Body of pancreas (tissue), 4 donors: ENCODE measurements around the gene NCSTN. TPM values are rescaled to one million over a fixed set of nuclear protein-coding genes. Genes with fewer than 3 reads are reported as not detected.

Experiments used
- ATAC-seq: fragments of 150-250 bp; one replicate; pipeline ENCODE4 v1.9.1; 2016
- DNase-seq, 4 donors: peaks; one replicate each; pipeline ENCODE4 v3.0.0-alpha.2; 2019
- H3K27ac ChIP-seq, 4 donors: fragments of 200-600 bp; sonication (generic); 1 replicate in 3 of 4; 2 replicates in 1 of 4; pipeline versions ENCODE4 v1.5.1 to v1.6.1; 2016 to 2019; ENCODE audit warnings: mild to moderate bottlenecking in 1 of 4, mixed read lengths in 1 of 4, moderate library complexity in 1 of 4
- H3K27me3 ChIP-seq, 2 donors: fragments of 200-600 bp; sonication (generic); one replicate each; pipeline ENCODE4 v1.6.0; 2016; ENCODE audit warnings: mild to moderate bottlenecking in 1 of 2
- H3K36me3 ChIP-seq, 2 donors: fragments of 200-600 bp; sonication (generic); replicated peaks in 1 of 2; 2 replicates each; pipeline ENCODE4 v1.5.1; 2016; ENCODE audit warnings: low read depth in 2 of 2; ENCODE audit not compliant: insufficient read depth in 1 of 2
- H3K4me1 ChIP-seq: fragments of 200-600 bp; sonication (generic); one replicate; pipeline ENCODE4 v1.6.0; 2016
- H3K4me3 ChIP-seq, 2 donors: fragments of 200-600 bp; sonication (generic); 1 replicate in 1 of 2; 2 replicates in 1 of 2; pipeline ENCODE4 v1.5.1; 2016 to 2019
- H3K9me3 ChIP-seq, 3 donors: fragments of 200-600 bp; sonication (generic); 1 replicate in 2 of 3; 2 replicates in 1 of 3; pipeline ENCODE4 v1.5.1; 2016
- CTCF ChIP-seq, 7 experiments: fragments of 450-650 bp in 4 of 7; fragments of 200-600 bp in 3 of 7; sonication (generic) in 3 of 7; IDR thresholded peaks; one replicate each; pipeline ENCODE4 v1.5.1; 2016 to 2019; ENCODE audit warnings: antibody characterized with exemption in 7 of 7
- POLR2A ChIP-seq, 3 donors: fragments of 450-650 bp; IDR thresholded peaks; one replicate each; pipeline ENCODE4 v1.6.1; 2016; ENCODE audit warnings: antibody characterized with exemption in 3 of 3, mild to moderate bottlenecking in 2 of 3
- WGBS, 2 donors: methylation state at CpG; one replicate each; pipeline ENCODE4 v1.1.5; 2017; 5-methylcytosine and 5-hydroxymethylcytosine counted together
- intact Hi-C: fragments of 100-400 bp; cut with DNase I; formaldehyde crosslinking; loops from one replicate; pipeline ENCODE4 v1.15.1; 2023
- total RNA-seq, 2 donors: library from RNA; depleted of rRNA; stranded (reverse); fragments of >200 nt; gene quantifications; one replicate each; pipeline ENCODE4 v1.1.0, GENCODE V29; 2016

NCSTN gene
- 10 to 100 TPM; 30.7 to 39.2 TPM for total RNA-seq

- ATAC-seq, result peak; percentile 99
- peak within 1 kb of the TSS; percentile 75 to 96 for H3K4me3 ChIP-seq
- TF ChIP-seq POLR2A (IDR thresholded peaks at IDR 0.05) (peak; percentile 76 to 96 (median 95)), CTCF (IDR thresholded peaks at IDR 0.05) (peak in 1 of 7 experiments; percentile 10)
- H3K27me3 ChIP-seq, result no peaks in the 10 kb centered on the region
- H3K4me1 ChIP-seq, result peaks cover 41% of the 10 kb centered on the region
- DNase-seq, result peak; percentile 89 to 93 (median 92)
- 0% methylated on average over 55 to 58 of the region's 58 CpGs for WGBS, 2 donors
- intact Hi-C loops, result no loop called here
- no peaks in the 10 kb centered on the region for H3K9me3 ChIP-seq
- H3K27ac ChIP-seq, result peak within 1 kb of the TSS; percentile 72 to 90 (median 87)
- peaks cover 0 to 15% of the 10 kb centered on the region in 2 donors for H3K36me3 ChIP-seq
These were observed at the start of gene NCSTN, which contains the start of gene COPA for GRCh38 chr1:160342953-160343869. Gene NCSTN (plus strand): TSS chr1:160343383. CDS start chr1:160343397, 14 bp downstream. Gene COPA (minus strand): TSS chr1:160343250. CDS start chr1:160343170, 80 bp downstream.

GRCh38 chr1:160296036-160296435 lies 47.1 kb upstream of the NCSTN start:
- intact Hi-C loops, result loop anchor here (10.0 kb wide), 1 partner anchor 101 kb away; the partner anchor contains the start of gene CASQ1

GRCh38 chr1:160300173-160300572 lies 43.0 kb upstream of the NCSTN start:
- WGBS, 2 donors, result 83 to 87% methylated on average over 7 of the region's 7 CpGs
- no peak overlapping the region for H3K4me3 ChIP-seq
- intact Hi-C loops, result no loop called here
- H3K36me3 ChIP-seq, result peaks cover 11 to 61% of the 10 kb centered on the region in 2 donors
- DNase-seq (no peak), ATAC-seq (no peak)
- no peaks in the 10 kb centered on the region for H3K9me3 ChIP-seq
- TF ChIP-seq POLR2A (IDR thresholded peaks at IDR 0.05) (no peak), CTCF (IDR thresholded peaks at IDR 0.05) (no peak)
- H3K27ac ChIP-seq, result no peak overlapping the region
- H3K4me1 ChIP-seq, result no peaks in the 10 kb centered on the region
- H3K27me3 ChIP-seq, result no peaks in the 10 kb centered on the region

More at GRCh38 chr1:160296036-160296435, 47.1 kb upstream of the NCSTN start:
- no peaks in the 10 kb centered on the region for H3K9me3 ChIP-seq
- H3K36me3 ChIP-seq, result peaks cover 26 to 74% of the 10 kb centered on the region in 2 donors
- no peaks in the 10 kb centered on the region for H3K27me3 ChIP-seq
- no peak for ATAC-seq
- no peak for DNase-seq
- TF ChIP-seq CTCF (IDR thresholded peaks at IDR 0.05), result no peak
- TF ChIP-seq POLR2A (IDR thresholded peaks at IDR 0.05), result no peak
- no peaks in the 10 kb centered on the region for H3K4me1 ChIP-seq
- WGBS, 2 donors, result 90 to 100% methylated on average over 1 of the region's 1 CpG
- H3K4me3 ChIP-seq, result no peak overlapping the region
- H3K27ac ChIP-seq, result no peak overlapping the region

- peaks cover 36 to 70% of the 10 kb centered on the region in 2 donors for H3K36me3 ChIP-seq
- no peak overlapping the region for H3K27ac ChIP-seq
- H3K27me3 ChIP-seq, result no peaks in the 10 kb centered on the region
- intact Hi-C loops, result no loop called here
- DNase-seq (no peak), ATAC-seq (no peak)
- WGBS, 2 donors, result 93 to 95% methylated on average over 13 of the region's 13 CpGs
- no peak overlapping the region for H3K4me3 ChIP-seq
- H3K9me3 ChIP-seq, result no peaks in the 10 kb centered on the region
- H3K4me1 ChIP-seq, result no peaks in the 10 kb centered on the region
- no peak for TF ChIP-seq CTCF (IDR thresholded peaks at IDR 0.05)
- no peak for TF ChIP-seq POLR2A (IDR thresholded peaks at IDR 0.05)
These were observed 35.9 kb upstream of the NCSTN start for GRCh38 chr1:160307118-160307791.
